ENCODE measurements around the gene POLDIP2.

GRCh38 chr17:28298449-28298848, 58.9 kb downstream of the POLDIP2 start:
- no peak for TF ChIP-seq EZH2 (IDR thresholded peaks at IDR 0.05; ENCODE audit: borderline replicate concordance, insufficient read depth, low read depth, low read length, poor library complexity, severe bottlenecking)
- TF ChIP-seq CTCF (IDR thresholded peaks at IDR 0.05): no peak
